ENCODE results near the gene SOS1. TPM values are rescaled to one million over a fixed set of nuclear protein-coding genes. Genes with fewer than 3 reads are reported as not detected.
A peak's percentile ranks its signal among the peaks of the same experiment; 100 is the strongest.

The SOS1 gene
- total and polyA plus RNA-seq, 2 of the 13 experiments (the other 11 are each of a cell fraction or from before 2014, with no cell fraction given) = 20.8 to 60.4 TPM

- TF ChIP-seq, protein P1, sequence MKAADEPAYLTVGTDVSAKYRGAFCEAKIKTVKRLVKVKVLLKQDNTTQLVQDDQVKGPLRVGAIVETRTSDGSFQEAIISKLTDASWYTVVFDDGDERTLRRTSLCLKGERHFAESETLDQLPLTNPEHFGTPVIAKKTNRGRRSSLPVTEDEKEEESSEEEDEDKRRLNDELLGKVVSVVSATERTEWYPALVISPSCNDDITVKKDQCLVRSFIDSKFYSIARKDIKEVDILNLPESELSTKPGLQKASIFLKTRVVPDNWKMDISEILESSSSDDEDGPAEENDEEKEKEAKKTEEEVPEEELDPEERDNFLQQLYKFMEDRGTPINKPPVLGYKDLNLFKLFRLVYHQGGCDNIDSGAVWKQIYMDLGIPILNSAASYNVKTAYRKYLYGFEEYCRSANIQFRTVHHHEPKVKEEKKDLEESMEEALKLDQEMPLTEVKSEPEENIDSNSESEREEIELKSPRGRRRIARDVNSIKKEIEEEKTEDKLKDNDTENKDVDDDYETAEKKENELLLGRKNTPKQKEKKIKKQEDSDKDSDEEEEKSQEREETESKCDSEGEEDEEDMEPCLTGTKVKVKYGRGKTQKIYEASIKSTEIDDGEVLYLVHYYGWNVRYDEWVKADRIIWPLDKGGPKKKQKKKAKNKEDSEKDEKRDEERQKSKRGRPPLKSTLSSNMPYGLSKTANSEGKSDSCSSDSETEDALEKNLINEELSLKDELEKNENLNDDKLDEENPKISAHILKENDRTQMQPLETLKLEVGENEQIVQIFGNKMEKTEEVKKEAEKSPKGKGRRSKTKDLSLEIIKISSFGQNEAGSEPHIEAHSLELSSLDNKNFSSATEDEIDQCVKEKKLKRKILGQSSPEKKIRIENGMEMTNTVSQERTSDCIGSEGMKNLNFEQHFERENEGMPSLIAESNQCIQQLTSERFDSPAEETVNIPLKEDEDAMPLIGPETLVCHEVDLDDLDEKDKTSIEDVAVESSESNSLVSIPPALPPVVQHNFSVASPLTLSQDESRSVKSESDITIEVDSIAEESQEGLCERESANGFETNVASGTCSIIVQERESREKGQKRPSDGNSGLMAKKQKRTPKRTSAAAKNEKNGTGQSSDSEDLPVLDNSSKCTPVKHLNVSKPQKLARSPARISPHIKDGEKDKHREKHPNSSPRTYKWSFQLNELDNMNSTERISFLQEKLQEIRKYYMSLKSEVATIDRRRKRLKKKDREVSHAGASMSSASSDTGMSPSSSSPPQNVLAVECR (CRISPR knock-in tag; IDR thresholded peaks at IDR 0.05; ENCODE audit: borderline replicate concordance) = peak; percentile 44; the same call in 1 of the 2 replicates
- TF ChIP-seq SIN3A (IDR thresholded peaks at IDR 0.05; ENCODE audit: borderline replicate concordance, low read depth, low read length) = peak; percentile 58; the same call in 1 of the 2 replicates
- TF ChIP-seq ZFP90 (CRISPR knock-in tag; IDR thresholded peaks at IDR 0.05; ENCODE audit: borderline replicate concordance) = peak; percentile 83; the same call in 1 of the 2 replicates
- peak; percentile 62; the same call in 1 of the 2 replicates for TF ChIP-seq ZBTB38 (CRISPR knock-in tag; IDR thresholded peaks at IDR 0.05)
- TF ChIP-seq SRSF1 (optimal IDR thresholded peaks at IDR 0.05; ENCODE audit: low read depth, low read length) = peak; percentile 70
- TF ChIP-seq, protein P2, sequence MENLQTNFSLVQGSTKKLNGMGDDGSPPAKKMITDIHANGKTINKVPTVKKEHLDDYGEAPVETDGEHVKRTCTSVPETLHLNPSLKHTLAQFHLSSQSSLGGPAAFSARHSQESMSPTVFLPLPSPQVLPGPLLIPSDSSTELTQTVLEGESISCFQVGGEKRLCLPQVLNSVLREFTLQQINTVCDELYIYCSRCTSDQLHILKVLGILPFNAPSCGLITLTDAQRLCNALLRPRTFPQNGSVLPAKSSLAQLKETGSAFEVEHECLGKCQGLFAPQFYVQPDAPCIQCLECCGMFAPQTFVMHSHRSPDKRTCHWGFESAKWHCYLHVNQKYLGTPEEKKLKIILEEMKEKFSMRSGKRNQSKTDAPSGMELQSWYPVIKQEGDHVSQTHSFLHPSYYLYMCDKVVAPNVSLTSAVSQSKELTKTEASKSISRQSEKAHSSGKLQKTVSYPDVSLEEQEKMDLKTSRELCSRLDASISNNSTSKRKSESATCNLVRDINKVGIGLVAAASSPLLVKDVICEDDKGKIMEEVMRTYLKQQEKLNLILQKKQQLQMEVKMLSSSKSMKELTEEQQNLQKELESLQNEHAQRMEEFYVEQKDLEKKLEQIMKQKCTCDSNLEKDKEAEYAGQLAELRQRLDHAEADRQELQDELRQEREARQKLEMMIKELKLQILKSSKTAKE (CRISPR knock-in tag; IDR thresholded peaks at IDR 0.05; ENCODE audit: borderline replicate concordance) = 0 out of 2 replicates have a peak, but pooled peaks have one; percentile 24
- peak in 1 of 2 experiments; percentile 41; a peak in 2 of 4 replicates for TF ChIP-seq POLR2A (IDR thresholded peaks at IDR 0.05; ENCODE audit: insufficient read depth in 1 of 2, low read depth in 2 of 2, low read length in 2 of 2)
- no peak for TF ChIP-seq MIER2 (CRISPR knock-in tag; IDR thresholded peaks at IDR 0.05)
- TF ChIP-seq DMTF1 (CRISPR knock-in tag; IDR thresholded peaks at IDR 0.05) = no peak
Observed at GRCh38 chr2:39119732-39120520, 925 bp downstream of the SOS1 start (continued).

All from HepG2 (cell line).